Measurements from ENCODE around the gene RNF121. TPM values are rescaled to one million over a fixed set of nuclear protein-coding genes. Genes with fewer than 3 reads are reported as not detected.

The RNF121 gene
- total RNA-seq, 1 experiment from 2014 or later, result 56.9 TPM

DNA sequence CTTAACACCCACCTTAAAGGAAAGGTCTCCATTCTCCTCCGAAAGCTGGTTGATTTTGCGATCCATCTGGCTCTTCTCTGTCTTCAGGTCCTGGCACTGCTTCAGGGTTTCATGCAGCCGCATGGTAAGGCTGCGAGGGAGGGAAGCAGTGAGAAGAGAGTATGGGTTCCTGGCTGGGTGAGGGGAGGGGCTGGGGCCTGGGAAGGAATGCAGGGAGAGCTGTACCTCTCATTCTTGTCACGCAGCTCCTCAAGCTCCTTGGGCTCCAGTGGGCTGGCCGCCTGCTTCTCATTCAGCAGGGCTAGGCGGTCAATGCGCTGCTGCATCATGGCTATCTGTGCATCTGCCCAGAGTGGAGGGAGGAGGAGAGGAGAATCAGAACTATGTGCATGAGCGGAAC is 89.3 kb downstream of the RNF121 start:
- WGBS (ENCODE audit: extremely low coverage, insufficient read length, low lambda C conversion rate), result no CpG with 5 or more reads among the region's 9 CpGs
- H2BK5ac ChIP-seq (ENCODE audit: insufficient read length, low read length), result no peak overlapping the region
- H3K4me3 Mint-ChIP-seq, result no peak overlapping the region
- no peak overlapping the region for H2BK20ac ChIP-seq (ENCODE audit: low read depth, low read length, poor library complexity, severe bottlenecking)
- H3K27me3 Mint-ChIP-seq (ENCODE audit: low read depth), result no peaks in the 10 kb centered on the region; the same call in 1 of the 2 replicates
- H3K9ac ChIP-seq (ENCODE audit: extremely low read depth, insufficient read length, low read length), result no peak overlapping the region
- TF ChIP-seq, protein P1, sequence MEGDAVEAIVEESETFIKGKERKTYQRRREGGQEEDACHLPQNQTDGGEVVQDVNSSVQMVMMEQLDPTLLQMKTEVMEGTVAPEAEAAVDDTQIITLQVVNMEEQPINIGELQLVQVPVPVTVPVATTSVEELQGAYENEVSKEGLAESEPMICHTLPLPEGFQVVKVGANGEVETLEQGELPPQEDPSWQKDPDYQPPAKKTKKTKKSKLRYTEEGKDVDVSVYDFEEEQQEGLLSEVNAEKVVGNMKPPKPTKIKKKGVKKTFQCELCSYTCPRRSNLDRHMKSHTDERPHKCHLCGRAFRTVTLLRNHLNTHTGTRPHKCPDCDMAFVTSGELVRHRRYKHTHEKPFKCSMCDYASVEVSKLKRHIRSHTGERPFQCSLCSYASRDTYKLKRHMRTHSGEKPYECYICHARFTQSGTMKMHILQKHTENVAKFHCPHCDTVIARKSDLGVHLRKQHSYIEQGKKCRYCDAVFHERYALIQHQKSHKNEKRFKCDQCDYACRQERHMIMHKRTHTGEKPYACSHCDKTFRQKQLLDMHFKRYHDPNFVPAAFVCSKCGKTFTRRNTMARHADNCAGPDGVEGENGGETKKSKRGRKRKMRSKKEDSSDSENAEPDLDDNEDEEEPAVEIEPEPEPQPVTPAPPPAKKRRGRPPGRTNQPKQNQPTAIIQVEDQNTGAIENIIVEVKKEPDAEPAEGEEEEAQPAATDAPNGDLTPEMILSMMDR (conservative IDR thresholded peaks at IDR 0.05), result no peak
- no peak overlapping the region for H3K23ac ChIP-seq (ENCODE audit: insufficient read length, low read depth, low read length)
- H3K4me1 Mint-ChIP-seq, result no peaks in the 10 kb centered on the region
- H3K4ac ChIP-seq (ENCODE audit: low read depth, low read length), result no peak overlapping the region
- H4K5ac ChIP-seq (ENCODE audit: insufficient read length, low read depth, low read length), result no peak overlapping the region
- no peaks in the 10 kb centered on the region for H3K27me3 ChIP-seq (ENCODE audit: insufficient read depth, low read length)
- no peak overlapping the region for H3K18ac ChIP-seq (ENCODE audit: insufficient read length, low read depth, low read length)
- no peaks in the 10 kb centered on the region for H3K9me3 Mint-ChIP-seq
- no peak for DNase-seq
- no peak overlapping the region for H2BK120ac ChIP-seq (ENCODE audit: low read depth, low read length, poor library complexity, severe bottlenecking)
- no peaks in the 10 kb centered on the region for H3K79me2 ChIP-seq (ENCODE audit: insufficient read depth, low read length)
- no peak overlapping the region for H2BK15ac ChIP-seq (ENCODE audit: low read depth, low read length)
- H3K36me3 Mint-ChIP-seq (ENCODE audit: insufficient read depth in 1 of 3, low read depth in 3 of 3), result peaks cover 64 to 95% (median 95%) of the 10 kb centered on the region in 3 experiments
- no peak overlapping the region for H2AFZ ChIP-seq (ENCODE audit: low read length)
- no peak overlapping the region for H2BK12ac ChIP-seq (ENCODE audit: insufficient read length, low read depth, low read length)
- no peaks in the 10 kb centered on the region for H3K4me1 ChIP-seq (ENCODE audit: insufficient read depth, low read length)
- no peaks in the 10 kb centered on the region for H3K23me2 ChIP-seq (ENCODE audit: insufficient read length, low read depth, low read length, poor library complexity, severe bottlenecking)
- no peak overlapping the region for H4K8ac ChIP-seq (replicated peaks; ENCODE audit: insufficient read length, low read depth, low read length)
- no peak overlapping the region for H4K91ac ChIP-seq (ENCODE audit: insufficient read length, low read depth, low read length)
- no peak overlapping the region for H3K4me2 ChIP-seq (ENCODE audit: insufficient read depth, insufficient read length, low read length)
- no peaks in the 10 kb centered on the region for H3K79me1 ChIP-seq (ENCODE audit: insufficient read depth, low read depth, low read length, poor library complexity, severe bottlenecking)
- no peak overlapping the region for H3T11ph ChIP-seq (ENCODE audit: low read length)
- no peak overlapping the region for H3K27ac ChIP-seq (ENCODE audit: insufficient read length, low read depth, low read length)
- no peaks in the 10 kb centered on the region for H4K20me1 ChIP-seq (ENCODE audit: control insufficient read depth, insufficient read depth, insufficient read length)
- no peak overlapping the region for H3K56ac ChIP-seq (ENCODE audit: insufficient read length, low read depth, low read length)
- H3K27ac Mint-ChIP-seq, result no peak overlapping the region; a peak in 1 of 7 replicates
- H2AK5ac ChIP-seq (ENCODE audit: insufficient read length, low read length), result no peak overlapping the region
- no peak overlapping the region for H3K14ac ChIP-seq (ENCODE audit: insufficient read depth, low read length)
- no peaks in the 10 kb centered on the region for H3K9me3 ChIP-seq (ENCODE audit: control insufficient read depth, low read depth, low read length)

All from H9 (cell line).